Trophoblast cell (in vitro differentiated cells and primary cell): ENCODE data around the gene OTOF.

ENCODE experiments used
- DNase-seq, 2 donors: peaks; one replicate each; pipeline ENCODE4 v3.0.0-alpha.2; 2016
- H2AFZ ChIP-seq: 2 replicates; pipeline ENCODE4 v1.6.1; 2013; ENCODE audit warnings: low read length, moderate library complexity, mild to moderate bottlenecking; ENCODE audit not compliant: insufficient read depth, poor library complexity
- H2AK5ac ChIP-seq: 2 replicates; pipeline ENCODE4 v1.6.1; 2013; ENCODE audit warnings: mild to moderate bottlenecking, low read length
- H2BK120ac ChIP-seq: 2 replicates; pipeline ENCODE4 v1.6.1; 2013; ENCODE audit warnings: low read length, mild to moderate bottlenecking, moderate library complexity; ENCODE audit not compliant: insufficient read depth, poor library complexity
- H2BK12ac ChIP-seq: 2 replicates; pipeline ENCODE4 v1.6.1; 2013; ENCODE audit warnings: mild to moderate bottlenecking, low read length, moderate library complexity
- H2BK5ac ChIP-seq: 2 replicates; pipeline ENCODE4 v1.6.1; 2013; ENCODE audit warnings: low read length, low read depth, moderate library complexity, mild to moderate bottlenecking; ENCODE audit not compliant: poor library complexity
- H3K14ac ChIP-seq: 2 replicates; pipeline ENCODE4 v1.6.1; 2013; ENCODE audit warnings: mild to moderate bottlenecking, low read length
- H3K18ac ChIP-seq: 2 replicates; pipeline ENCODE4 v1.6.1; 2013; ENCODE audit warnings: mild to moderate bottlenecking, low read length
- H3K23ac ChIP-seq: 2 replicates; pipeline ENCODE4 v1.6.1; 2013; ENCODE audit warnings: low read length
- H3K27ac ChIP-seq: 2 replicates; pipeline ENCODE4 v1.5.1; 2013; ENCODE audit warnings: low read depth, mild to moderate bottlenecking, inconsistent platforms, low read length, moderate library complexity
- H3K27me3 ChIP-seq: 2 replicates; pipeline ENCODE4 v1.6.1; 2013; ENCODE audit warnings: inconsistent platforms, mild to moderate bottlenecking, low read length, moderate library complexity; ENCODE audit not compliant: insufficient read depth
- H3K36me3 ChIP-seq, 2 experiments: 1 replicate in 1 of 2; 2 replicates in 1 of 2; pipeline ENCODE4 v1.6.1; 2013; ENCODE audit warnings: low read length in 2 of 2, mild to moderate bottlenecking in 2 of 2, moderate library complexity in 1 of 2; ENCODE audit not compliant: insufficient read depth in 2 of 2, control insufficient read depth in 1 of 2
- H3K4ac ChIP-seq: 2 replicates; pipeline ENCODE4 v1.6.1; 2013; ENCODE audit warnings: low read depth, mild to moderate bottlenecking, low read length, moderate library complexity
- H3K4me1 ChIP-seq, 2 experiments: 1 replicate in 1 of 2; 2 replicates in 1 of 2; pipeline ENCODE4 v1.6.1; 2013; ENCODE audit warnings: low read length in 2 of 2, mild to moderate bottlenecking in 2 of 2, moderate library complexity in 1 of 2; ENCODE audit not compliant: insufficient read depth in 2 of 2, control insufficient read depth in 1 of 2
- H3K4me2 ChIP-seq: 2 replicates; pipeline ENCODE4 v1.6.1; 2013; ENCODE audit warnings: inconsistent platforms, mild to moderate bottlenecking, low read length, moderate library complexity
- H3K4me3 ChIP-seq: 2 replicates; pipeline ENCODE4 v1.5.1; 2013; ENCODE audit warnings: mild to moderate bottlenecking, low read depth, low read length, inconsistent platforms
- H3K79me1 ChIP-seq: one replicate; pipeline ENCODE4 v1.6.1; 2013; ENCODE audit warnings: low read length
- H3K79me2 ChIP-seq: 2 replicates; pipeline ENCODE4 v1.6.1; 2013; ENCODE audit warnings: low read length, mild to moderate bottlenecking; ENCODE audit not compliant: control insufficient read depth, insufficient read depth, poor library complexity
- H3K9ac ChIP-seq: 2 replicates; pipeline ENCODE4 v1.6.1; 2013; ENCODE audit warnings: mild to moderate bottlenecking, low read length
- H3K9me3 ChIP-seq: 2 replicates; pipeline ENCODE4 v1.6.1; 2013; ENCODE audit warnings: low read depth, mild to moderate bottlenecking, control low read depth, inconsistent platforms, low read length; ENCODE audit not compliant: insufficient read depth
- H4K12ac ChIP-seq: 2 replicates; pipeline ENCODE4 v1.6.1; 2013; ENCODE audit warnings: low read depth, mild to moderate bottlenecking, low read length, moderate library complexity
- H4K8ac ChIP-seq: 2 replicates; pipeline ENCODE4 v1.6.1; 2013; ENCODE audit warnings: low read depth, mild to moderate bottlenecking, low read length, moderate library complexity
- H4K91ac ChIP-seq: one replicate; pipeline ENCODE4 v1.6.1; 2013; ENCODE audit warnings: low read depth, mild to moderate bottlenecking, low read length, moderate library complexity
- WGBS: extraction: QIAGEN DNeasy Blood & Tissue Kit; methylation state at CpG from one replicate; pipeline ENCODE4 v1.1.7; 2013; ENCODE audit warnings: missing lambda C conversion rate; ENCODE audit not compliant: insufficient read length, insufficient coverage; ENCODE audit errors: extremely low coverage; 5-methylcytosine and 5-hydroxymethylcytosine counted together

OTOF gene

GRCh38 chr2:26456440-26457250 lies 21.3 kb downstream of the OTOF start:
- no peak overlapping the region for H2AFZ ChIP-seq
- H2BK12ac ChIP-seq: peak overlapping the region; percentile 34
- H3K27me3 ChIP-seq: no peaks in the 10 kb centered on the region
- no CpG with 5 or more reads among the region's 10 CpGs for WGBS
- no peaks in the 10 kb centered on the region for H3K79me2 ChIP-seq
- DNase-seq: peak; percentile 72 to 74
- no peak overlapping the region for H3K4me2 ChIP-seq
- no peaks in the 10 kb centered on the region for H3K9me3 ChIP-seq
- no peak overlapping the region for H3K4me3 ChIP-seq
- H3K23ac ChIP-seq: no peak overlapping the region
- no peaks in the 10 kb centered on the region for H3K36me3 ChIP-seq
- H4K91ac ChIP-seq: peak overlapping the region; percentile 80
- H2AK5ac ChIP-seq: peak overlapping the region; percentile 44
- H4K8ac ChIP-seq: peak overlapping the region; percentile 53
- no peak overlapping the region for H3K4ac ChIP-seq
- peak overlapping the region; percentile 18 for H2BK120ac ChIP-seq
- peak overlapping the region; percentile 23 for H3K18ac ChIP-seq
- peaks cover 22% of the 10 kb centered on the region in 2 experiments for H3K4me1 ChIP-seq
- peak overlapping the region; percentile 32 for H4K12ac ChIP-seq
- peaks cover 7% of the 10 kb centered on the region for H3K79me1 ChIP-seq
- peak overlapping the region; percentile 66 for H2BK5ac ChIP-seq
- peak overlapping the region; percentile 67 for H3K27ac ChIP-seq
- no peak overlapping the region for H3K9ac ChIP-seq
- peak overlapping the region; percentile 73 for H3K14ac ChIP-seq

- Histone ChIP-seq H3K27ac (peak overlapping the region; percentile 33), H2BK120ac (no peak overlapping the region), H3K4ac (no peak overlapping the region), H3K79me1 (peaks cover 7% of the 10 kb centered on the region), H2BK5ac (no peak overlapping the region), H2AFZ (no peak overlapping the region), H3K9ac (no peak overlapping the region), H3K27me3 (no peaks in the 10 kb centered on the region), H3K4me3 (no peak overlapping the region), H3K18ac (no peak overlapping the region), H4K8ac (no peak overlapping the region), H4K91ac (no peak overlapping the region), H3K4me2 (no peak overlapping the region), H4K12ac (no peak overlapping the region), H3K79me2 (no peaks in the 10 kb centered on the region), H3K23ac (no peak overlapping the region), H3K36me3 (no peaks in the 10 kb centered on the region), H3K4me1 (peaks cover 22% of the 10 kb centered on the region in 2 experiments), H3K14ac (no peak overlapping the region), H2BK12ac (no peak overlapping the region), H2AK5ac (no peak overlapping the region), H3K9me3 (no peaks in the 10 kb centered on the region)
- no peak for DNase-seq
- WGBS: no CpG with 5 or more reads among the region's 18 CpGs
These were observed 22.1 kb downstream of the OTOF start for GRCh38 chr2:26455670-26456439.

- H3K4me1 ChIP-seq: peaks cover 22% of the 10 kb centered on the region in 2 experiments
- H4K91ac ChIP-seq: no peak overlapping the region
- no peak overlapping the region for H2AK5ac ChIP-seq
- H3K4me2 ChIP-seq: no peak overlapping the region
- no peak overlapping the region for H2AFZ ChIP-seq
- H3K27me3 ChIP-seq: no peaks in the 10 kb centered on the region
- no peak overlapping the region for H4K8ac ChIP-seq
- no peak overlapping the region for H2BK5ac ChIP-seq
- no peaks in the 10 kb centered on the region for H3K36me3 ChIP-seq
- H3K9ac ChIP-seq: no peak overlapping the region
- H3K4ac ChIP-seq: no peak overlapping the region
- no peak for DNase-seq
- no peak overlapping the region for H3K18ac ChIP-seq
- WGBS: no CpG with 5 or more reads among the region's 11 CpGs
- peaks cover 7% of the 10 kb centered on the region for H3K79me1 ChIP-seq
- no peak overlapping the region for H2BK12ac ChIP-seq
- no peak overlapping the region for H3K23ac ChIP-seq
- H3K9me3 ChIP-seq: no peaks in the 10 kb centered on the region
- H3K79me2 ChIP-seq: no peaks in the 10 kb centered on the region
- H3K27ac ChIP-seq: no peak overlapping the region
- H3K14ac ChIP-seq: no peak overlapping the region
- H2BK120ac ChIP-seq: no peak overlapping the region
- no peak overlapping the region for H4K12ac ChIP-seq
- no peak overlapping the region for H3K4me3 ChIP-seq
These were observed 22.8 kb downstream of the OTOF start for GRCh38 chr2:26455037-26455669.

- no peak for DNase-seq
- Histone ChIP-seq H4K91ac (no peak overlapping the region), H3K4me1 (peaks cover 22% of the 10 kb centered on the region in 2 experiments), H3K4ac (no peak overlapping the region), H2BK5ac (no peak overlapping the region), H3K4me3 (no peak overlapping the region), H2BK120ac (no peak overlapping the region), H3K4me2 (no peak overlapping the region), H3K27ac (no peak overlapping the region), H3K9ac (no peak overlapping the region), H2AK5ac (no peak overlapping the region), H3K23ac (no peak overlapping the region), H2BK12ac (no peak overlapping the region), H3K18ac (no peak overlapping the region), H3K27me3 (no peaks in the 10 kb centered on the region), H3K9me3 (no peaks in the 10 kb centered on the region), H3K79me2 (no peaks in the 10 kb centered on the region), H3K79me1 (peaks cover 7% of the 10 kb centered on the region), H3K14ac (no peak overlapping the region), H4K8ac (no peak overlapping the region), H4K12ac (no peak overlapping the region), H3K36me3 (no peaks in the 10 kb centered on the region), H2AFZ (no peak overlapping the region)
- WGBS: no CpG with 5 or more reads among the region's 10 CpGs
These were observed 23.3 kb downstream of the OTOF start for GRCh38 chr2:26454561-26455001.
